SJCRH30 (cell line): ENCODE results near the gene AKR7A3. TPM values are rescaled to one million over a fixed set of nuclear protein-coding genes. Genes with fewer than 3 reads are reported as not detected.
A peak's percentile ranks its signal among the peaks of the same experiment; 100 is the strongest.

Source experiments
- DNase-seq, 2 experiments: peaks; one replicate each; pipeline ENCODE4 v3.0.0-alpha.2; 2015 to 2020
- H3K27ac ChIP-seq: fragments of 250-450 bp; sonication (Bioruptor Pico); 2 replicates; pipeline ENCODE4 v1.5.1; 2020; ENCODE audit warnings: mild to moderate bottlenecking, moderate library complexity
- H3K27me3 ChIP-seq: fragments of 250-450 bp; sonication (Bioruptor Pico); 2 replicates; pipeline ENCODE4 v1.5.1; 2020; ENCODE audit warnings: mild to moderate bottlenecking, moderate library complexity
- H3K36me3 ChIP-seq: fragments of 250-450 bp; sonication (Bioruptor Pico); 2 replicates; pipeline ENCODE4 v1.5.1; 2020; ENCODE audit warnings: mild to moderate bottlenecking, moderate library complexity
- H3K4me1 ChIP-seq: fragments of 250-450 bp; sonication (Bioruptor Pico); 2 replicates; pipeline ENCODE4 v1.5.1; 2020; ENCODE audit warnings: mild to moderate bottlenecking, moderate library complexity
- H3K4me3 ChIP-seq: fragments of 250-450 bp; sonication (Bioruptor Pico); 2 replicates; pipeline ENCODE4 v1.5.1; 2020; ENCODE audit warnings: mild to moderate bottlenecking, moderate library complexity
- H3K9me3 ChIP-seq: fragments of 250-450 bp; sonication (Bioruptor Pico); replicated peaks from 2 replicates; pipeline ENCODE4 v1.5.1; 2020; ENCODE audit warnings: mild to moderate bottlenecking, moderate library complexity
- total RNA-seq: library from RNA; depleted of rRNA; stranded (reverse); fragments of >200 nt; shearing (Covaris generic); gene quantifications from 2 replicates; pipeline ENCODE4 v1.2.3, GENCODE V29; 2014

The AKR7A3 gene
- total RNA-seq, 1 experiment from 2014 or later, result 0.06 TPM

- H3K36me3 ChIP-seq, result peaks cover 30% of the 10 kb centered on the region
- no peak overlapping the region for H3K4me3 ChIP-seq
Measured at GRCh38 chr1:19325958-19326747, 37.6 kb upstream of the AKR7A3 start.

GRCh38 chr1:19325368-19325957, 36.9 kb upstream of the AKR7A3 start:
- no peak for DNase-seq
- H3K27ac ChIP-seq, result no peak overlapping the region
- no peak overlapping the region for H3K4me3 ChIP-seq
- H3K4me1 ChIP-seq, result no peaks in the 10 kb centered on the region
- no peaks in the 10 kb centered on the region for H3K27me3 ChIP-seq
- H3K36me3 ChIP-seq, result peaks cover 32% of the 10 kb centered on the region
- H3K9me3 ChIP-seq, result no peaks in the 10 kb centered on the region

More at GRCh38 chr1:19325958-19326747, 37.6 kb upstream of the AKR7A3 start:
- H3K27ac ChIP-seq, result no peak overlapping the region
- no peak for DNase-seq
- H3K27me3 ChIP-seq, result no peaks in the 10 kb centered on the region
- no peaks in the 10 kb centered on the region for H3K4me1 ChIP-seq
- no peaks in the 10 kb centered on the region for H3K9me3 ChIP-seq

- H3K36me3 ChIP-seq, result peaks cover 30% of the 10 kb centered on the region
- no peak overlapping the region for H3K27ac ChIP-seq
- no peaks in the 10 kb centered on the region for H3K9me3 ChIP-seq
- no peak for DNase-seq
- no peak overlapping the region for H3K4me3 ChIP-seq
- H3K27me3 ChIP-seq, result no peaks in the 10 kb centered on the region
- H3K4me1 ChIP-seq, result no peaks in the 10 kb centered on the region
Measured at GRCh38 chr1:19324665-19324990, 36.1 kb upstream of the AKR7A3 start.

- no peak for DNase-seq
- no peaks in the 10 kb centered on the region for H3K27me3 ChIP-seq
- no peaks in the 10 kb centered on the region for H3K9me3 ChIP-seq
- H3K4me1 ChIP-seq, result no peaks in the 10 kb centered on the region
- no peak overlapping the region for H3K27ac ChIP-seq
- no peak overlapping the region for H3K4me3 ChIP-seq
- H3K36me3 ChIP-seq, result peaks cover 33% of the 10 kb centered on the region
Measured at GRCh38 chr1:19323987-19324664, 35.6 kb upstream of the AKR7A3 start.

GRCh38 chr1:19322481-19322880, 33.9 kb upstream of the AKR7A3 start:
- H3K36me3 ChIP-seq, result peaks cover 35% of the 10 kb centered on the region
- no peaks in the 10 kb centered on the region for H3K4me1 ChIP-seq
- no peak for DNase-seq
- H3K27me3 ChIP-seq, result no peaks in the 10 kb centered on the region
- no peak overlapping the region for H3K4me3 ChIP-seq
- H3K9me3 ChIP-seq, result no peaks in the 10 kb centered on the region
- H3K27ac ChIP-seq, result no peak overlapping the region

- Histone ChIP-seq H3K36me3 (peaks cover 34% of the 10 kb centered on the region), H3K9me3 (no peaks in the 10 kb centered on the region), H3K4me1 (no peaks in the 10 kb centered on the region), H3K27me3 (no peaks in the 10 kb centered on the region), H3K4me3 (no peak overlapping the region), H3K27ac (no peak overlapping the region)
- no peak for DNase-seq
Measured at GRCh38 chr1:19321071-19321470, 32.5 kb upstream of the AKR7A3 start.

GRCh38 chr1:19319196-19319595, 30.6 kb upstream of the AKR7A3 start:
- H3K36me3 ChIP-seq, result peaks cover 19% of the 10 kb centered on the region
- no peak for DNase-seq

GRCh38 chr1:19317126-19317910, 28.7 kb upstream of the AKR7A3 start:
- peaks cover 5% of the 10 kb centered on the region; the same call in 1 of the 2 replicates for H3K4me1 ChIP-seq

More at GRCh38 chr1:19319196-19319595, 30.6 kb upstream of the AKR7A3 start:
- Histone ChIP-seq H3K4me1 (peaks cover 3% of the 10 kb centered on the region; the same call in 1 of the 2 replicates), H3K27ac (no peak overlapping the region), H3K27me3 (no peaks in the 10 kb centered on the region), H3K4me3 (no peak overlapping the region), H3K9me3 (no peaks in the 10 kb centered on the region)

GRCh38 chr1:19315378-19316198, 27.0 kb upstream of the AKR7A3 start:
- H3K27me3 ChIP-seq, result no peaks in the 10 kb centered on the region
- no peaks in the 10 kb centered on the region for H3K9me3 ChIP-seq
- no peak overlapping the region for H3K4me3 ChIP-seq
- peaks cover 15% of the 10 kb centered on the region for H3K36me3 ChIP-seq
- no peak overlapping the region for H3K27ac ChIP-seq
- no peak for DNase-seq
- H3K4me1 ChIP-seq, result peaks cover 5% of the 10 kb centered on the region; the same call in 1 of the 2 replicates

More at GRCh38 chr1:19317126-19317910, 28.7 kb upstream of the AKR7A3 start:
- Histone ChIP-seq H3K36me3 (peaks cover 17% of the 10 kb centered on the region), H3K27me3 (no peaks in the 10 kb centered on the region), H3K9me3 (no peaks in the 10 kb centered on the region), H3K27ac (no peak overlapping the region), H3K4me3 (no peak overlapping the region)
- no peak for DNase-seq

GRCh38 chr1:19313961-19314882, 25.7 kb upstream of the AKR7A3 start:
- no peak overlapping the region for H3K27ac ChIP-seq
- H3K9me3 ChIP-seq, result no peaks in the 10 kb centered on the region
- peaks cover 12% of the 10 kb centered on the region for H3K36me3 ChIP-seq
- H3K4me1 ChIP-seq, result peaks cover 5% of the 10 kb centered on the region; the same call in 1 of the 2 replicates
- no peaks in the 10 kb centered on the region for H3K27me3 ChIP-seq
- no peak overlapping the region for H3K4me3 ChIP-seq
- no peak for DNase-seq

GRCh38 chr1:19313636-19313959, 25.0 kb upstream of the AKR7A3 start:
- peaks cover 5% of the 10 kb centered on the region; the same call in 1 of the 2 replicates for H3K4me1 ChIP-seq
- H3K9me3 ChIP-seq, result no peaks in the 10 kb centered on the region
- no peak overlapping the region for H3K4me3 ChIP-seq
- no peaks in the 10 kb centered on the region for H3K27me3 ChIP-seq
- no peak for DNase-seq
- no peak overlapping the region for H3K27ac ChIP-seq
- peaks cover 13% of the 10 kb centered on the region for H3K36me3 ChIP-seq

- no peak for DNase-seq
- no peaks in the 10 kb centered on the region for H3K9me3 ChIP-seq
- peak overlapping the region; percentile 98 for H3K27ac ChIP-seq
- H3K36me3 ChIP-seq, result peaks cover 11% of the 10 kb centered on the region
- H3K27me3 ChIP-seq, result no peaks in the 10 kb centered on the region
- peak overlapping the region; percentile 92 for H3K4me3 ChIP-seq
- H3K4me1 ChIP-seq, result peaks cover 5% of the 10 kb centered on the region; the same call in 1 of the 2 replicates
Measured at GRCh38 chr1:19312782-19313635, 24.4 kb upstream of the AKR7A3 start.
